GM20000 (cell line): Measurements from ENCODE around the gene CAMSAP3.
A peak's percentile ranks its signal among the peaks of the same experiment; 100 is the strongest.

Experiments
- DNase-seq: peaks from one replicate; pipeline ENCODE4 v3.0.0; 2012; ENCODE audit warnings: low spot score
- TF ChIP-seq, protein P1 (sequence below): IDR thresholded peaks from 2 replicates; pipeline ENCODE4 v1.5.1; 2012; ENCODE audit warnings: mild to moderate bottlenecking, control low read depth; ENCODE audit errors: extremely low read depth, missing control alignments

CAMSAP3 gene

DNA sequence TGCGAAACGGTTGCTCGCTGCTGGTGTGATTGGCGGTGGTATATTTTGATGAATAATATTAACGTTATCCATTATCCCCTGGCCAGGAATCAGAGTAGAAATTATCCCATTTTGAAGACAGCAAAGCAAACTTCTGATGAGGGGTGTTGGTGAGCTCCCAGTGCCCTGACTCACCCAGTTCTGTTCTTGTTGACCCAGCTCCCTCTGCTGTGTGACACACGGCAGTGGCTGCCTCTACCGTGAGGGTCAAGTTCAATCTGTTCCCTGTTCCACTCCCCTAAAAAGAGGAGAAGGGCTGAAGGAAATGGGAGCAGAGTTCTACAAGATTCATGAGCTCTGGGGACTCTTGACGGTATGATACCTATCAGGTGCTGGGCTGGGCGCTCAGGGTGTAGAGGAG is 2.0 kb downstream of the CAMSAP3 start:
- DNase-seq = peak; percentile 5
- TF ChIP-seq, protein P1, sequence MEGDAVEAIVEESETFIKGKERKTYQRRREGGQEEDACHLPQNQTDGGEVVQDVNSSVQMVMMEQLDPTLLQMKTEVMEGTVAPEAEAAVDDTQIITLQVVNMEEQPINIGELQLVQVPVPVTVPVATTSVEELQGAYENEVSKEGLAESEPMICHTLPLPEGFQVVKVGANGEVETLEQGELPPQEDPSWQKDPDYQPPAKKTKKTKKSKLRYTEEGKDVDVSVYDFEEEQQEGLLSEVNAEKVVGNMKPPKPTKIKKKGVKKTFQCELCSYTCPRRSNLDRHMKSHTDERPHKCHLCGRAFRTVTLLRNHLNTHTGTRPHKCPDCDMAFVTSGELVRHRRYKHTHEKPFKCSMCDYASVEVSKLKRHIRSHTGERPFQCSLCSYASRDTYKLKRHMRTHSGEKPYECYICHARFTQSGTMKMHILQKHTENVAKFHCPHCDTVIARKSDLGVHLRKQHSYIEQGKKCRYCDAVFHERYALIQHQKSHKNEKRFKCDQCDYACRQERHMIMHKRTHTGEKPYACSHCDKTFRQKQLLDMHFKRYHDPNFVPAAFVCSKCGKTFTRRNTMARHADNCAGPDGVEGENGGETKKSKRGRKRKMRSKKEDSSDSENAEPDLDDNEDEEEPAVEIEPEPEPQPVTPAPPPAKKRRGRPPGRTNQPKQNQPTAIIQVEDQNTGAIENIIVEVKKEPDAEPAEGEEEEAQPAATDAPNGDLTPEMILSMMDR = no peak

DNA sequence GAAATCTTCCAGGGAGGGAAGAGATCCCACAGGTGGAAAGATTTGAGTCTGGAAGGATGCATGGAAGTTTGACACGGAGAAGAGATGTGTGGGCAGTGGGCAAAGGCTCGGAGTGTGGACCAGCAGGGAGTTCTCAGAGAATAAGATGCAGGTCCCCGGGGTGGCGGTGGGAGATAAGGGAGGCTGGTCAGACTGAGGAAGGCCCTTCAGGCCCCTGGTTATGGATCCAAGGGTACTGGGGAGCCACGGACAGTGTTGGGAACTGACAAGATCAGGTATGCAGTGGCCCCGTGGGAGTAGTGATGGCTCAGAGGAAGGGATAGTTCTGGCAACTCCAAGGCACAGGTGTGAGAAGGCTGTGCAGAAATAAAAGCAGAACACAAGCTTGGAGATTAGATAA is 2.5 kb downstream of the CAMSAP3 start:
- TF ChIP-seq, protein P1 = no peak
- no peak for DNase-seq

DNA sequence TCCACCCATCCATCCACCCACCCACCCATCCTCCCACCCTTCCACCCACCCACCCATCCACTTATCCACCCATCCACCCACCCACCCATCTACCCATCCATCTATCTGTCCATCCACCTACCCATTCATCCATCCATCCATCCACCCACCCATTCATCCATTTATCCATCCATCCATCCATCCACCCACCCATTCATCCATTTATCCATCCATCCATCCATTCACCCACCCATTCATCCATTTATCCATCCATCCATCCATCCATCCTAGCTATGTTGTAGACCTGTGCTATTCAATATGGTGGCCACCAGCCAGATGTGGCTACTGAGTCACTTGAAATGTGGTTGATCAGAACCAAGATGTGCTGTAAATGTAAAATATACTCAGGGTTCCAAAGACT is 5.1 kb downstream of the CAMSAP3 start:
- DNase-seq = no peak
- TF ChIP-seq, protein P1 = no peak

DNA sequence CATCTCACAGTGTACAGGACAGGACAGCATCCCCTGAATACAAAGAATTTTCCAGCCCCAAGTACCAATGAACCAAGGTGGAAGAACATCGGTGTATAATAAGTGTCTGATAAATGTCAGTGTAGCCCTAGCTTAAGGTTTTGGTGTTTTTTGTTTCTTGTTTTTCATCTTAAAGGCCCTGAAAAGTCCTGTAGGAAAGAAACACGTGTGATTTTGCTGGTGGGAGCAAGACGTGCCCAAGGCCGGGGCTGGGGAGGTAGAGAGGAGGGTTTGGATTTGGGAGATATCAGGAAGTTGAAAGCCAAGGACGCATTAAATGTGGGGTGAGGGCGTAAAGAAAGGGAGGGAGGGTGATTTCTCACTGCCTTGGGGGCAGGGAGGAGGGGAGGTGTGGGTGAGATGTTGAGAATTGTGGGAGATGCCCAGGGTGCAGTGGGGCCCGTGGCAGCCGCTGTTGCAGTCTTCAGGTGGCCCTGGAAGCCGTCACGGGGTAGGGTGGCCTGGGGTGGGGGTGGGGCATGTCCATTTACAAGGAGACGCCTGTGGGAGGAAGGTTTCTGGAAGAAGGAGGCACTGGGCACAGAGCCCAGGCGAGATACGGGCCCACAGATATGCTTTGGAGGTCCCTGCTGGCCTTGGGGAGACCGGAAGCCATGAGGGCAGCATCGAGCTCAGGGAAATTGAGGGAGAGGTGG is 6.7 kb downstream of the CAMSAP3 start:
- TF ChIP-seq, protein P1 = no peak
- peak; percentile 4 for DNase-seq

DNA sequence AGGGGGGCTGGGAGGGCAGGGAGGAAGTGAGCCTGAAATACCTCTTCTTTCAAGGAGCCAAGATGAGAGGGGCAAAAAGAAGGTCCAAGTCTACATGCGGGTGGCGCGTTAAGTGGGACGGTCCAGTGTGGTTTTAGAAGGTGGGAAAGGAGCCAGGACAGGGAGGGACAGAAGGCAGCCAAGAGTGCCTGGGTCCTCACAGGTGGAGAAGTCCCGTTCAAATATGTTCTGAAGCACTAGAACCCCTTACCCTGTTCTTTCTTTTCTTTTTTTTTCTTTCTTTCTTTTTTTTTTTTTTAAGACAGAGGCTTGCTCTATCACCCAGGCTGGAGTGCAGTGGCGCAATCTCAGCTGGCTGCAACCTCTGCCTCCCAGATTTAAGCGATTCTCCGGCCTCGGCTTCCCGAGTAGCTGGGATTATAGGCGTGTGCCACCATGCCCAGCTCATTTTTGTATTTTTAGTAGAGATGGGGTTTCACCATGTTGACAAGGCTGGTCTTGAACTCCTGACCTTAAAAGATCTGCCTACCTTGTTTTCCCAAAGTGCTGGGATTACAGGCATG is 7.4 kb downstream of the CAMSAP3 start:
- TF ChIP-seq, protein P1 = no peak
- no peak for DNase-seq

DNA sequence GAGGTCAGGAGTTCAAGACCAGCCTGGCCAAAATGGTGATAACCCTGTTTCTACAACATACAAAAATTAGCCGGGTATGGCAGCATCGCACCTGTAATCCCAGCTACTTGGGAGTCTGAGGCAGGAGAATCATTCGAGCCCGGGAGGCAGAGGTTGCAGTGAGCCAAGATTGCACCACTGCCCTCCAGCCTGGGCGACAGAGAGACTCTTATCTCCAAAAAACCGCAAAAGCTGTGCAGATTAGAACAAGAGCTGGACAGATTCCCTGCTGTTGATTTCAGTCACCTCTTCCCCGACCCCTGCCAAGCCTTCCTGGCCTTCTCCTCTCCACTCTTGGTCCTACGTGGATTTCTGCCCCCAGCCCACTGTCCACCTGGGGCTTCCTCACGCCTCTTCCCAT is 8.3 kb downstream of the CAMSAP3 start:
- TF ChIP-seq, protein P1 = no peak
- DNase-seq = no peak

DNA sequence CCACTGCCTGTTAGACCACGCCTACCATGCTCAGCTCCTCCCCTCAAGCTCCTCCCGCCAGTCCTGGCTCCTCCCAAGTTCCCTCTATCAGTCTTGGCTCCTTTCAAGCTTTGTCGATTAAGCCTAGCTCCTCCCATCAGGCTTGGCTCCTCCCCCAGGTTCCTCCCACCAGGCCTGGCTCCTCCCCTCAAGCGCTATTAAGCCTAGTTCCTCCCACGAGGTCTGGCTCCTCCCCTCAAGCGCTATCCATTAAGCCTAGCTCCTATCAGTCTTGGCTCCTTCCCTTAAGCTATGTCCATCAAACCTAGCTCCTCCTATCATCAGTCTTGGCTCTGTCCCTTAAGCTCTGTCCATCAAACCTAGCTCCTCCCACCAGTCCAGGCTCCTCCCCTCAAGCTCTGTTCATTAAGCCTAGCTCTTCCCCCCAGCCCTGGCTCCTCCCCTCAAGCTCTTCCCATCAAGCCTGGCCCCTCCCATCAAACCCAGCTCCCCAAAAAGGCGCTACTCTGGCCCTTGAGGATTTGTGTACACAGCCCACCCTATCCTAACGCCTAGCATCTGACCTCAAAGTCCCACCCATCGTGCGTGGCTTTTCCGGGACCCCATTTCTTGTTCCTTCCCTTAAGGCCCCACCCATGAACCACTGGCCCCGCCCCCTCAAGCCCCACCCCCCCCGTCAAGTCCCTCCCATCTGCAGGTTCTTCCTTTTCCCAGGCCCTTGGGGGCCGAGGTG is 10.0 kb downstream of the CAMSAP3 start:
- DNase-seq = no peak
- TF ChIP-seq, protein P1 = no peak
